Glomerular visceral epithelial cell (primary cell): ENCODE results near the gene MACROD2.
A peak's percentile ranks its signal among the peaks of the same experiment; 100 is the strongest.

Source experiments
- DNase-seq: peaks from one replicate; pipeline ENCODE4 v3.0.0-alpha.2; 2016; ENCODE audit errors: extremely low spot score

Gene MACROD2

DNA sequence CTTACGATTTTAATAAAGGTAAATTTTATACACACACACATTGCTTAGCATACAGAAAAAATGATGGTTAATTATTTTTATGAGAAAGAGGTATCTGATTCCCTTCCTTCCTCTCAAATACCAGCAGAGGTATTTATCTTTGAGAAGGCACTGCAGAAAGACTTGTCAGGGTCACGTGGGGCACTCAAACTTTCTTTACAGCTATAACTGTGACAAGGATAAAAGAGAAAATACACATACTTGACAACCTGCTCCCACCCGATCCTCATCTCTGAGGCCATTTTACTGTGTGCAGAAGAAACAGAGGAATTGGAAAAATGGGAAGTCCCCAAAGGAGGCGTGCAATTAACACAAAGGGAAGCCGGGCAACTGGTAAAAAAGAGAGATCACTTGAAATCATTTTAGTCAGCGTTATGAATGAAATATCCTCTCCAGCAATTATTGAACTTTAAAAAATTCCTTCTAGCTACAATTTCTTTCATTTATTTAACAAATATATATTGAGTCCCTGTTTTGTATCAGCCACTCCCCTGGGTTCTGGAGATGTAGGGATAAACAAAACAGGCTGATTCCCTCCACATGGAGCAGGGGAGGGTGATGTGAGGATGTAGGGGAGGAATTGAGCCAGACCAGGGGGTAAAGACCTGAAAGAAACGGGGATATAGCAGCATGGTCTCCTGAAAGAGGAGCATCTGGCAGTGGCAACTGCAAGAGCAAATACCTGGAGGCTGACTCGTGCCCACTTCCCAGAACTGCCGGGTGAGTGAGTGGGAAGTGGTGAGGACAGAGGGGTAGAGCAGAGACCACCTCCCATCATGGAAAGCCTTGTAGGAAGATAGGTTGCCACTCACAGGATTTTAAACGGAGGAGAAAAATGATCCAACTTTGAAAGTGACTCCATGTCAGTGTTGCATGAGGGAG is 2067.6 kb downstream of the MACROD2 start:
- DNase-seq, result peak; percentile 29

DNA sequence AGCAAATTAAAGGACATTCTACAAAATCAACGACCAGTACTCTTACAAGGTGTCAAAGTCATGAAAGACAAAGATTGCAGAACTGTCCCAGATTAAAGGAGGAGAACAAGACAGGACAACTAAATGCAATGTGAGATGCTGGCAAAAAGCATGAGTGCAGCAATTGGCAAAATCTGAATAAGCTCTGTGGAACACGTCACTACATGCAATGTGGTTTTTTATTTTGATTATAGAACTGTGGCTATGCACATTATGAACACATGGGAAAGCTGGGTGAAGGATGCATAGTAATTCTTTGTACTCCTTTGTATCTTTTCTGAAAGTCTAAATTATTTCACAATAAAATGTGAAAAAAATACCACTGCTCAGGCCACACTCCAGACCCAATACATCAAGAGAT is 2068.6 kb downstream of the MACROD2 start:
- DNase-seq, result no peak

- DNase-seq, result no peak
These were observed 2069.8 kb downstream of the MACROD2 start for GRCh38 chr20:16064989-16065707.

- DNase-seq, result no peak
These were observed 2071.3 kb downstream of the MACROD2 start for GRCh38 chr20:16066571-16066970.

DNA sequence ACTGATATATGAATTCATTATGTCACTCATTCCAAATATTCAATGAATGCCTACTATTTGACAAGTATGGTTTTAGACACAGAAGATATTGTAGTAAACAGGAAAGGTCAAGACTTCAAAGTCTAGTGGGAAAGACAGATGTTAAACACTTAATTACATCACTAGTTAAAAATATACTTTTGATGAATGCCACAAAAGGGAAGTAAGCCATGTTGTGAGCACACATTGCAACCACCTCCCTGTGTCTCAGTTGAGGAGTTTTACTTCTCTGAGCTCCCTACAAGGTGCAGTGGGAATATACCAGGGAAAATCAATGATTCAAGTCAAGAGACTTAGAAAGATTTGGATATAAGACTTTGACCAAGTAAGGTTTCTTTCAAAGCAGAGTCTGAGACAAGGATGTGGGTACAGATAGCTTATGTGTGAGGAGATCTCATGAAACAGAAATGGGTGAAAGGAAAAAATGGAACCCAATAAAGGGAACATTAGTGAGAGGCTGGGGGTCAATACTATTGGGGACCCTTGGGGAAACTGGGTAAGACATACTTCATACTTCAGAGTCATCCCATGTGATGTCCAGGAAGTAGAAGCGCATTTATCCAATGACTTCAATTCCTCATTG is 2074.2 kb downstream of the MACROD2 start:
- DNase-seq, result no peak

- no peak for DNase-seq
These were observed 2076.9 kb downstream of the MACROD2 start for GRCh38 chr20:16072220-16072619.

DNA sequence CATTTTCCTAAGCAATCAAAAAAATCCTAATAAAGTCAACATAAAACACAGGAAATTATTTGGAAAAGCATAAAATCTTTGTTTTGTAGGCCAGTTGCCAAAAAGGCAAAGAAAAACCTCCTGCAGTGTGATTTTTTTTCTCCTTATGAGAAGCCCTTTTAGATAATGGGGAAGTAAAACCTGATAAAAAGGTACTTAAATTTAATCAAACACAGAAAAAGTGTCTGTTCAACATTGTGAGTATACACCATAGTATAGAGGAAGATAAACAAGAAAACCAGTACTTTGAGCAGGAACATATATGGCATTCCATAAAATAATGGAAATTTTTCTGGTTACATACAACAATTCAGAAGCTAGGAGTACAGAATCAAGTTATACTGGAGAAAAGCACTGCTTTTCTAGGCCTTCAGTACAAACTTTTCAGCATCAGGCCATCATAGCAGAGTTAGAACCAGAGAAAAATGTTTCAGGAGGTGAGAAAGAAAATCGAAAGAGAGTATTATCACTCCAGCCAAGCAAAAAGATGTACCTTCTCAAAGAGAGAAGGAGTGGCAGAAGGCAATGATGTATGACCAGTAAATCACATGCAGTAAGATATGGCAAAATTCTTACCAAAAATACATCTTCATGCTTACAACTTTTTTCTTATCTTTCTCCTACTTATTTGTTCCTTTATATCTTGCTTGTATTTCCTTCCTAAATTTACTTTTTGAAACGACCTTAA is 2083.0 kb downstream of the MACROD2 start:
- no peak for DNase-seq

DNA sequence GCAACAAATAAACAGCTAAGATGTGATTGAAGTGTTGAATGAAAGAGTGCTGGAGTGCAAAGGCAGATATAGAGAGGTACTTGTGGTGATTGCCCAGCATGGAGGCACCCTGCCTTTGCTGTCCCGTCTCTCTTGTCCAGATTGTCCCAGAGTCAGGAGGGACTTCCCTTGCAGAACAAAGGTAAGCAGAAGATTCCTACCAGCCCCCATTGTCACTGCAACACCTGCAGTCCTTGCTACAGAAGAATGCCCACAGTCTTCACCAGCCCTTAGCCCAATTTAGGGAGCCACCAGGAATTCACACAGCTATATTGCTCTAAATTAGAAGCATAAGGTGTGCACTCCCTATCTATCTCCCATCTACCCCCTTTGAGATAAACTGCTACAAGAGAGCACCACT is 2086.1 kb downstream of the MACROD2 start:
- no peak for DNase-seq

- no peak for DNase-seq
These were observed 2086.8 kb downstream of the MACROD2 start for GRCh38 chr20:16082051-16082550.

DNA sequence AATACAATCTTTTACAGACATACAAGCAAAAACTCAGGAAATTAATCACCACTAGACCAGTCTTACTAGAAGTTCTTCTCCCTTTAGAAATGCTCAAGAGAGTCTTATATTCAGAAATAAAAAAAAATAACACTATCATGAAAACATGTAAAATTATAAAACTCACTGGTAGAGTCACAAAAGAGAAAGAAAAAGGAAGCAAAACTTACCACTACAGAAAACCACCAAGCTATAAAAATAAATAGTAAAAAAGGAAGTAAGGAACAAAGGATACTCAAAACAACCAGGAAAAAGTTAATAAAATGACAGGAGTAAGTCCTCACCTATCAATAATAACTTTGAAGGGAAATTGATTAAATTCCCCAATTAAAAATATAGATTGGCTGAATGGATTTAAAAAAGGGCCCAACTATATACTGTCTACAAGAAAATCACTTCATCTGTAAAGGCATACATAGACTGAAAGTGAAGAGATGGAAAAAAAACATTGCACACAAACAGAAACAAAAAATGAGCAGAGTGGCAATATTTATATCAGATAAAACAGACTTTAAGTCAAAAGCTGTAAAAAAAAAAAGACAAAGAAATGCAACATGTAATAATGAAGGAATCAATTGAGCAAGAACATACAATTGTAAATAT is 2088.4 kb downstream of the MACROD2 start:
- no peak for DNase-seq

- DNase-seq, result no peak
These were observed 2099.9 kb downstream of the MACROD2 start for GRCh38 chr20:16095226-16095625.

- DNase-seq, result no peak
These were observed 2101.5 kb downstream of the MACROD2 start for GRCh38 chr20:16096756-16097326.

GRCh38 chr20:16097788-16098187 is 2102.5 kb downstream of the MACROD2 start:
- DNase-seq, result no peak

- DNase-seq, result no peak
These were observed 2103.7 kb downstream of the MACROD2 start for GRCh38 chr20:16098890-16099639.

- DNase-seq, result no peak
These were observed 2104.8 kb downstream of the MACROD2 start for GRCh38 chr20:16100111-16100510.

- no peak for DNase-seq
These were observed 2105.5 kb downstream of the MACROD2 start for GRCh38 chr20:16100767-16101166.
